NCI-H82 (cell line): ENCODE measurements around the gene DROSHA.

Experiments used
- DNase-seq: peaks from one replicate; lab custom pipeline; 2025; lab: John Stamatoyannopoulos, UW

The DROSHA gene

GRCh38 chr5:31415009-31415923 lies 116.6 kb downstream of the DROSHA start:
- DNase-seq, result peak; percentile 16

- DNase-seq, result no peak
Observed at GRCh38 chr5:31413030-31413812, 118.7 kb downstream of the DROSHA start.

GRCh38 chr5:31412324-31412723 lies 119.6 kb downstream of the DROSHA start:
- DNase-seq, result no peak

GRCh38 chr5:31410089-31410488 lies 121.8 kb downstream of the DROSHA start:
- DNase-seq, result no peak

GRCh38 chr5:31408814-31409213 lies 123.1 kb downstream of the DROSHA start:
- no peak for DNase-seq

GRCh38 chr5:31407921-31408693 lies 123.8 kb downstream of the DROSHA start:
- no peak for DNase-seq

GRCh38 chr5:31404325-31404724 lies 127.6 kb downstream of the DROSHA start:
- DNase-seq, result no peak

GRCh38 chr5:31401691-31402090 lies 130.2 kb downstream of the DROSHA start:
- no peak for DNase-seq

GRCh38 chr5:31397926-31398557 lies 133.9 kb downstream of the DROSHA start:
- no peak for DNase-seq

GRCh38 chr5:31396611-31397295 lies 135.1 kb downstream of the DROSHA start:
- DNase-seq, result peak; percentile 14

GRCh38 chr5:31395450-31396045 lies 136.3 kb downstream of the DROSHA start:
- peak; percentile 3 for DNase-seq

GRCh38 chr5:31393126-31393525 lies 138.8 kb downstream of the DROSHA start:
- no peak for DNase-seq

- DNase-seq, result no peak
Observed at GRCh38 chr5:31392061-31392460, 139.8 kb downstream of the DROSHA start.

- DNase-seq, result no peak
Observed at GRCh38 chr5:31390256-31390655, 141.6 kb downstream of the DROSHA start.

- DNase-seq, result no peak
Observed at GRCh38 chr5:31385774-31386537, 145.9 kb downstream of the DROSHA start.

GRCh38 chr5:31383734-31384133 lies 148.2 kb downstream of the DROSHA start:
- no peak for DNase-seq

GRCh38 chr5:31382051-31382878 lies 149.6 kb downstream of the DROSHA start:
- no peak for DNase-seq

- no peak for DNase-seq
Observed at GRCh38 chr5:31381299-31381698, 150.6 kb downstream of the DROSHA start.

- DNase-seq, result no peak
Observed at GRCh38 chr5:31380049-31380448, 151.8 kb downstream of the DROSHA start.
